Limb (tissue), 2 donors: ENCODE results near the gene LYSMD1.

Source experiments
- DNase-seq, 2 donors: peaks; one replicate each; pipeline ENCODE4 v3.0.0-alpha.2; 2016; ENCODE audit errors: extremely low spot score in 2 of 2

Gene LYSMD1

DNA sequence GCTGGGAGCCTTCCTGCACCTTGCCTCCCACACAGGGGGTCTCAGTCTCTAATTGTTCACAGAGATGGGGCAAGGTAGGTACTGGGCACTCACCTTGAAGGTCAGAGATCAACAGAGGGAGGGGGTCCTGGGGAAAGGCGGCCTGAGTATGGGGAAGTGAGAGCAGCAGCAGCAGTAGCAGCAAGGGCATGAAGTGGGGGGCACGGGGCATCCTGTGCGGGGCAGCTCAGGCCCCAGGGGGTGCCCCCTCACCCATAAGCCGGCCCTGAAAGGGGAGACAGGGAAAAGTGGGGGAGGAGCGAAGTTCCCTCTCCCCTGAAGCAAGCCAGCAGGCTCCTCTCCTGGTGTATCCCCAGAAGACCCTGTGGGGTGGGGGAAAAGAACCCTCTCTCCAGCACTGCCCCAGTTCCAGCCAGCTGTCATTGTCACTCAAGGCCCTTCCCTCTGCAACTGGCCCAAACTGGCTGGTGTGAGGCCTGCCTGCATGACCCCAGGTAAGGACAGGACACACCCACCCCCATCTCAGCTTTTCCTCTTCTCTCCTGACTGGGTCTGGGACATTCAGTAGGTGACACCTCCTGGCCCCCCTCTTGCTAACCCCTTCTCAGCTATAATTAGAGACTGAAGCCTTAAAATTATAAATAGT is 23.2 kb downstream of the LYSMD1 start:
- DNase-seq, result peak in 1 of 2 donors; percentile 51

DNA sequence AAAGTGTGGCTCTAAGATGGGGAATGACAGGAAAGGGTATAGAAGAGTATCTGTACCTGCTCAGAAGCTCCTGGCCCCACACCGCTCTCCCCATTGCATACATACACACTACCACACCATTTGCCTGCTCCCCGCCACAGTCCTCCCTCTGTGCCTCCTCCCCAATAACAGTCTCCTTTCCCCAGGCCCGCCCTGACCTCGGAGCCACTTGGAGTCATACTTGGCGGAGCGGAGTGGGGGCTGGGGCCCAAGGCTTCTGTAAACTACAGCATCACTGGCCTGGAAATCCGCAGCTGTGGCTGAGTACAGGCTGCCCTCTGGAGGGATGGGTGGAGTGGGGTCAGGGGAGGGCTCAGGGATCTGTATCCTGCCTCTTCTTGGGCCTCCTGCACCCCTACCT is 27.9 kb downstream of the LYSMD1 start:
- no peak for DNase-seq

- no peak for DNase-seq
Observed at GRCh38 chr1:151135433-151136385, 30.0 kb downstream of the LYSMD1 start.

DNA sequence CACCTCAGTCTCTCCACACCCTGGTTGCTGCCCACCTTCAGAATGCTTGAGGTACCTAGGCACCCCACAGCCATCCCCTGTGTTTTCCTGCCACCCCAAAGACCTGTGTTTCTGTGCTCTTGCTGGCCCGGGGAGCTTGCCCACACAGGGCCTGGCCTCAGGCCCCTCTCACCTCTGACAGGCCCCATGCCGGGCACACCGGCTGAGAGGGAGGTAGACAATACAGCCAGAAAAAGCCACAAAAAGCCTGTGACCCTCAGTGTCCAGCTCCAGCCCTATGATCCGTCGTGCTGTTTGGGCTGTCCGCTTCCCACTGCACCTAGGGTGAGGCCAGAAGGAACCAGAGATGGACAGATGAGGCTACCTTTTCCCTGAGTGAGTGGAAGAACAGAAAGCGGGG is 30.7 kb downstream of the LYSMD1 start:
- no peak for DNase-seq

GRCh38 chr1:151134396-151134795 is 31.3 kb downstream of the LYSMD1 start:
- DNase-seq, result no peak

- no peak for DNase-seq
Observed at GRCh38 chr1:151133018-151133806, 32.5 kb downstream of the LYSMD1 start.

DNA sequence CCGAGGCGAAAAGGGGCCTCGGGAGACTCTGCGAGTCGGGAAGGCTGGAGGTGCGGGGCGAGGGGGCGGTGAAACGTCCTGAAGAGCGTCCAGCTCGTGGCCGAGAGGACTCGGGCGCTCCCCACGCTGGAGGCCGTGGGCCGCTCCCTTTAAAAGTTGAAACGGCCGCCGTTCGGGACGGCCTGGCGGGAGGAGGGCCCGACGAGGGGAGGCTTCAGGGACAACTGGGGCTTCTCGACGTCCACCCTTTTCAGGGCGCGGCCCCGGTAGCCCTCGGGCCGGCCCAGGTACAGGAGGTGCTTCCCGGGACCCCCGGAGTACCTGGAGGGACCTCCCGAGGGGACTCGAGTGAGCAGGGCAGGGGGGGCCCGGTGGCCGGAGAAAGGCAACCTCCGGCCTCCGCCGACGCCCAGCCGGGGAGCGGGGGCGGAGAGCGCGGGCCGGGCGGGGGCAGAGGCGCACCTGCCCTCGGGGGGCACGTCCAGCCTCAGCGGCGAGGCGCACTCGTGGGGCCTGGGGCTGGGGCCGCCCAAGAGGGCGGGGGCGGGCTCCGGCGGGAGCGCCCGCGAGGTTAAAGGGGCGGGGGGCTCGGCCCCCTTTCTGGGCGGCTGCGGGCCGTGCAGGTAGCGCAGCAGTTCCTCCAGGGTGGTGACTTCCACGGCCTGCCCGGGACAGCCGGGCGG is 33.2 kb downstream of the LYSMD1 start:
- peak in 1 of 2 donors; percentile 42 for DNase-seq

- DNase-seq, result peak in 1 of 2 donors; percentile 66
Observed at GRCh38 chr1:151131701-151132334, 33.9 kb downstream of the LYSMD1 start.

DNA sequence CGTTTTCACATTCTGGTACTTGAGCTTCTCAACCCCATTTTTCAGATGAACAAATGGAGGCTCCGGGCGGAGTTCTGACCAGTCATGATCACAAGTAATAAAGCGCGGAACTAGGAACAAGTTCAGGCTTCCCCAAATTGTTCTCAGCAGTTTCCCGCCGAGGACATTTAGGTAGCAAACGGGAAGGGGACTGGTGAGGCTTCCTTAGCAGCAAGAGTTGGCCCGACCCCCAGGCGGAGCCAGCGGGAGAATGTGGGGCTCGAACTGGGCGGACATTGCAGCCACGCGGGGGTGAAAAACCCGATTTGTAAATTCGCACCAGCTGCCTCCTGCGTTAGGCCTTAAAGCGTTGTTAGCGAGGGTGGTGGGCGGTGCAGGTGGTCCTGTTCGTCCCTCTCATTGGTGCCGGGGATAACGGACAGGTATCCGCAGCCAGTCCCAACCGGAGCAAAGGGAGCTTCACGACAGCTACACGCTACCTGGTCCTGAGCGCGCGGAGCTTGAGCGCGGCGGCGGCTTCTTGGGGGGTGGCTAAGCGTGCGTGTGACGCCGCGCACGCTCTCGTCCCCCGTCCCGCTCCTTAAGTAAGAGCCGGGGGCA is 34.6 kb downstream of the LYSMD1 start:
- DNase-seq, result peak; percentile 85 to 92

DNA sequence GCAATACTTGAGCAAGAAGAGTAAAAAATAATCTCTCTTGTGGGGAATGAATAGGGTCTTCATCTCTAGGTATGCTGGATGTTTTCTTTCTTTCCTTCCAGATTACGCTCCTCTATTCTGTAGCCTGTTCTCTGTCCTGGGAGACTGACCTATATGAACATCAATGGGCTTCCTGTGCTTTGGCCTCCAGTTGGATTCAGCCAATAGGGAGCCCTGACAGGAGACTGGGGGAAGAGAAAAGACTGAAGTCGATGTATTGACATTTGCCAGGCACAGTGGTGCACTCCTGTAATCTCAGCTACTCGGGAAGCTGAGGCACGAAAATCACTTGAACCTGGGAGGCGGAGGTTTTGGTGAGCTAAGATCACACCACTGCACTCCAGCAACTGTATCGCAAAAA is 36.9 kb downstream of the LYSMD1 start:
- DNase-seq, result no peak

DNA sequence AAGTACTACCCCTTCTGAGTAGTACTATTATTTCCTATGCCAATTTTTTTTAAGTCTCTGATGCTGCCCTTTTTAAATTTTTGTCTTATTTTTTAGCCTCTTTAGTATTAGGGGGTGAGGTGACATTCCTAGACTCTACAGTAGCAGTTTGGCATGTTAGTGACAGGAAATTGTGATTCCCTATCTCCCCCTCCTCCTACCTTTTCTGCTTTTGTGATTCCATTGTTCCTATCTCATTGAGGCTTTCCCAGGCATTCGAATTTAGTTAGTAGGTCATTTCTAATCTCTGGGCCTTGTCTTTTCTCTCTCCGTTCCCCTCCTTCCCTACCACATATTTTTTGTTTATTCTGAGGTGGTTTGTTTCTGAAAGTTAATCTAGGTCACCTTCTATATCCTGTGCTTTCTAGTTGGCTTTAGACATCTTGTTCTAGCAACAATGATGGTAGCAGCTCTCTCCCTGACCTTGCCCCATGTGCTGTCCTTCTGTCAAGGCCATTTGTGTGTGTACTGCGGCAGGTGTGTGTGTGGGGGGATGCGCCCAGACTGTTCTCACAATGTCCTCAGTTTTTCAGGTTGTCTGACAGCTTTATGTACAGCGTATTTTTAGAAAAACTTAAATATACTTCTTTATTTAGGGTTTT is 40.8 kb downstream of the LYSMD1 start:
- no peak for DNase-seq

- DNase-seq, result no peak
Observed at GRCh38 chr1:151113877-151114276, 51.8 kb downstream of the LYSMD1 start.
